Chondrocyte (in vitro differentiated cells): ENCODE measurements around the gene PDHB. TPM values are rescaled to one million over a fixed set of nuclear protein-coding genes. Genes with fewer than 3 reads are reported as not detected.

Source experiments
- DNase-seq: peaks from one replicate; pipeline ENCODE4 v3.0.0; 2021; ENCODE audit warnings: mixed read lengths, low spot score
- H3K27ac Mint-ChIP-seq: one replicate; pipeline ENCODE4 v1.8.0; 2021; ENCODE audit warnings: mild to moderate bottlenecking, moderate library complexity, mixed read lengths; ENCODE audit not compliant: unreplicated experiment
- H3K27me3 Mint-ChIP-seq: 2 replicates; pipeline ENCODE4 v1.8.0; 2021; ENCODE audit warnings: low read depth, mixed read lengths
- H3K36me3 Mint-ChIP-seq: 2 replicates; pipeline ENCODE4 v1.8.0; 2021; ENCODE audit warnings: low read depth, mixed read lengths
- H3K4me1 Mint-ChIP-seq: 2 replicates; pipeline ENCODE4 v1.8.0; 2021; ENCODE audit warnings: low read depth, mild to moderate bottlenecking, mixed read lengths
- H3K4me3 Mint-ChIP-seq: one replicate; pipeline ENCODE4 v1.8.0; 2021; ENCODE audit warnings: mild to moderate bottlenecking, moderate library complexity, mixed read lengths; ENCODE audit not compliant: unreplicated experiment
- H3K9me3 Mint-ChIP-seq: 2 replicates; pipeline ENCODE4 v1.8.0; 2021; ENCODE audit warnings: low read depth, mixed read lengths
- total RNA-seq: library from RNA; stranded (reverse); gene quantifications from 3 replicates; pipeline ENCODE4 v1.2.1, GENCODE V29; 2021
- TF ChIP-seq, protein P1 (sequence below): fragments of 200-600 bp; sonication (generic); IDR thresholded peaks from 2 replicates; pipeline ENCODE4 v1.5.0; 2021; ENCODE audit warnings: antibody characterized with exemption, mild to moderate bottlenecking, moderate library complexity

Gene PDHB
- total RNA-seq, 1 donor from 2014 or later: 84.7 TPM

- Mint-ChIP-seq H3K4me1 (peaks cover 65% of the 10 kb centered on the region), H3K4me3 (no peak overlapping the region)
- TF ChIP-seq, protein P1, sequence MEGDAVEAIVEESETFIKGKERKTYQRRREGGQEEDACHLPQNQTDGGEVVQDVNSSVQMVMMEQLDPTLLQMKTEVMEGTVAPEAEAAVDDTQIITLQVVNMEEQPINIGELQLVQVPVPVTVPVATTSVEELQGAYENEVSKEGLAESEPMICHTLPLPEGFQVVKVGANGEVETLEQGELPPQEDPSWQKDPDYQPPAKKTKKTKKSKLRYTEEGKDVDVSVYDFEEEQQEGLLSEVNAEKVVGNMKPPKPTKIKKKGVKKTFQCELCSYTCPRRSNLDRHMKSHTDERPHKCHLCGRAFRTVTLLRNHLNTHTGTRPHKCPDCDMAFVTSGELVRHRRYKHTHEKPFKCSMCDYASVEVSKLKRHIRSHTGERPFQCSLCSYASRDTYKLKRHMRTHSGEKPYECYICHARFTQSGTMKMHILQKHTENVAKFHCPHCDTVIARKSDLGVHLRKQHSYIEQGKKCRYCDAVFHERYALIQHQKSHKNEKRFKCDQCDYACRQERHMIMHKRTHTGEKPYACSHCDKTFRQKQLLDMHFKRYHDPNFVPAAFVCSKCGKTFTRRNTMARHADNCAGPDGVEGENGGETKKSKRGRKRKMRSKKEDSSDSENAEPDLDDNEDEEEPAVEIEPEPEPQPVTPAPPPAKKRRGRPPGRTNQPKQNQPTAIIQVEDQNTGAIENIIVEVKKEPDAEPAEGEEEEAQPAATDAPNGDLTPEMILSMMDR: no peak
Measured at GRCh38 chr3:58387650-58388546, 45.7 kb downstream of the PDHB start.

GRCh38 chr3:58386626-58387365 lies 46.8 kb downstream of the PDHB start:
- DNase-seq: no peak
- TF ChIP-seq, protein P1: peak; percentile 32
- peaks cover 11% of the 10 kb centered on the region for H3K36me3 Mint-ChIP-seq
- H3K4me3 Mint-ChIP-seq: no peak overlapping the region
- no peaks in the 10 kb centered on the region for H3K27me3 Mint-ChIP-seq
- peak overlapping the region; percentile 88 for H3K27ac Mint-ChIP-seq
- H3K4me1 Mint-ChIP-seq: peaks cover 67% of the 10 kb centered on the region
- H3K9me3 Mint-ChIP-seq: no peaks in the 10 kb centered on the region

More at GRCh38 chr3:58387650-58388546, 45.7 kb downstream of the PDHB start:
- Mint-ChIP-seq H3K27ac (peak overlapping the region; percentile 88), H3K36me3 (peaks cover 16% of the 10 kb centered on the region), H3K9me3 (no peaks in the 10 kb centered on the region), H3K27me3 (no peaks in the 10 kb centered on the region)
- DNase-seq: no peak

GRCh38 chr3:58384381-58385090 lies 49.1 kb downstream of the PDHB start:
- H3K27ac Mint-ChIP-seq: peak overlapping the region; percentile 94
- DNase-seq: no peak
- H3K27me3 Mint-ChIP-seq: no peaks in the 10 kb centered on the region
- TF ChIP-seq, protein P1: no peak
- H3K36me3 Mint-ChIP-seq: peaks cover 6% of the 10 kb centered on the region
- no peak overlapping the region for H3K4me3 Mint-ChIP-seq
- no peaks in the 10 kb centered on the region for H3K9me3 Mint-ChIP-seq
- peaks cover 67% of the 10 kb centered on the region for H3K4me1 Mint-ChIP-seq

DNA sequence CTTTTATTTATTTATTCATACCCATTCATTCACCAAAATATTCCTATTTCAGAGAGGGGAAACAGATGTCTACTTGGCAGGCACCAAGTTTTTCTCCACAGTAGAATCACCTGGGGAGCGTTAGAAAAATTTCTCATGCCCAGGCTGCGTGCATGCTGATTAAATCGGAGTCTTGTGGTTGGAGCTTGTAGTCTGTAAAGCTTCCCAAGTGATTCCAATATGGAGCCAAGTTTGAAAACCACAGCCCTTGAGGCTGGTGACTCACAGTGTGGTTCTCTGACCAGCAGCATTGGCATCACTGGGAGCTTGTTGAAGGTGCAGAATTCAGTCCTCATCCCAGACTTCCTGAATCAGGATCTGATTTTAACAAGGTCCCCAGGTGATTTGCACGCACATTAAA lies 49.7 kb downstream of the PDHB start:
- Mint-ChIP-seq H3K36me3 (peaks cover 6% of the 10 kb centered on the region), H3K27me3 (no peaks in the 10 kb centered on the region), H3K4me3 (no peak overlapping the region), H3K9me3 (no peaks in the 10 kb centered on the region), H3K27ac (peak overlapping the region; percentile 94), H3K4me1 (peaks cover 61% of the 10 kb centered on the region)
- DNase-seq: no peak
- TF ChIP-seq, protein P1: no peak

GRCh38 chr3:58383476-58383875 lies 50.2 kb downstream of the PDHB start:
- no peaks in the 10 kb centered on the region for H3K27me3 Mint-ChIP-seq
- peaks cover 57% of the 10 kb centered on the region for H3K4me1 Mint-ChIP-seq
- no peak overlapping the region for H3K4me3 Mint-ChIP-seq
- TF ChIP-seq, protein P1: no peak
- no peak for DNase-seq
- H3K9me3 Mint-ChIP-seq: no peaks in the 10 kb centered on the region
- peak overlapping the region; percentile 94 for H3K27ac Mint-ChIP-seq
- H3K36me3 Mint-ChIP-seq: peaks cover 6% of the 10 kb centered on the region
